Activated CD4-positive, alpha-beta memory T cell treated with anti-CD3 and anti-CD28 coated beads for 36 hours (primary cell): ENCODE data around the gene PDE2A. TPM values are rescaled to one million over a fixed set of nuclear protein-coding genes. Genes with fewer than 3 reads are reported as not detected.
A peak's percentile ranks its signal among the peaks of the same experiment; 100 is the strongest.

Experiments
- CTCF ChIA-PET: fragments of 350-600 bp; sonication (Branson Sonifier 250); formaldehyde crosslinking; loops from one replicate; lab custom pipeline; 2021; ENCODE audit warnings: antibody characterized with exemption, inconsistent platforms; lab: Charles Lee
- POLR2A ChIA-PET: fragments of 350-600 bp; sonication (Branson Sonifier 250); formaldehyde crosslinking; loops from one replicate; lab custom pipeline; 2021; ENCODE audit warnings: antibody characterized with exemption; lab: Charles Lee
- DNase-seq: peaks from one replicate; pipeline ENCODE4 v3.0.0-alpha.2; 2020
- H3K27ac Mint-ChIP-seq: one replicate; pipeline ENCODE4 v1.8.0; 2021; ENCODE audit warnings: mixed read lengths
- H3K27me3 Mint-ChIP-seq: one replicate; pipeline ENCODE4 v1.8.0; 2021; ENCODE audit warnings: mixed read lengths
- H3K36me3 Mint-ChIP-seq: one replicate; pipeline ENCODE4 v1.8.0; 2021; ENCODE audit warnings: mixed read lengths
- H3K4me1 Mint-ChIP-seq: one replicate; pipeline ENCODE4 v1.8.0; 2021; ENCODE audit warnings: low read depth, mixed read lengths
- H3K4me3 Mint-ChIP-seq: one replicate; pipeline ENCODE4 v1.8.0; 2021; ENCODE audit warnings: mild to moderate bottlenecking, mixed read lengths
- H3K9me3 Mint-ChIP-seq: one replicate; pipeline ENCODE4 v1.8.0; 2021; ENCODE audit warnings: mixed read lengths
- intact Hi-C: fragments of 100-400 bp; cut with micrococcal nuclease; formaldehyde crosslinking; loops from one replicate; pipeline ENCODE4 v1.15.1; 2023
- total RNA-seq, 2 experiments: library from RNA; stranded (reverse); gene quantifications; one replicate each; pipeline ENCODE4 v1.2.3, GENCODE V29; 2021

The PDE2A gene
- total RNA-seq, 2 experiments from 2014 or later, result 0.29 to 0.97 TPM

GRCh38 chr11:72692498-72693237 is 18.4 kb upstream of the PDE2A start:
- Mint-ChIP-seq H3K27ac (no peak overlapping the region), H3K4me3 (no peak overlapping the region), H3K9me3 (no peaks in the 10 kb centered on the region), H3K36me3 (peaks cover 15% of the 10 kb centered on the region), H3K4me1 (no peaks in the 10 kb centered on the region), H3K27me3 (no peaks in the 10 kb centered on the region)
- DNase-seq, result no peak
- intact Hi-C loops, result no loop called here
- ChIA-PET CTCF (interaction anchor here (1.5 kb wide), 1 partner anchor 9 kb away, joined by 5 read pairs; no protein-coding TSS in a partner anchor), POLR2A (no interaction called here)

- H3K27ac Mint-ChIP-seq, result no peak overlapping the region
- intact Hi-C loops, result no loop called here
- H3K9me3 Mint-ChIP-seq, result no peaks in the 10 kb centered on the region
- peaks cover 13% of the 10 kb centered on the region for H3K4me1 Mint-ChIP-seq
- no peak overlapping the region for H3K4me3 Mint-ChIP-seq
- H3K27me3 Mint-ChIP-seq, result no peaks in the 10 kb centered on the region
- ChIA-PET CTCF (no interaction called here), POLR2A (no interaction called here)
- DNase-seq, result no peak
- H3K36me3 Mint-ChIP-seq, result peaks cover 22% of the 10 kb centered on the region
These were observed 15.9 kb upstream of the PDE2A start for GRCh38 chr11:72690166-72690565.

- H3K9me3 Mint-ChIP-seq, result no peaks in the 10 kb centered on the region
- H3K27ac Mint-ChIP-seq, result no peak overlapping the region
- no peaks in the 10 kb centered on the region for H3K27me3 Mint-ChIP-seq
- CTCF ChIA-PET, result no interaction called here
- peaks cover 17% of the 10 kb centered on the region for H3K36me3 Mint-ChIP-seq
- H3K4me1 Mint-ChIP-seq, result peaks cover 17% of the 10 kb centered on the region
- no peak for DNase-seq
- no peak overlapping the region for H3K4me3 Mint-ChIP-seq
- POLR2A ChIA-PET, result no interaction called here
- intact Hi-C loops, result no loop called here
These were observed 14.7 kb upstream of the PDE2A start for GRCh38 chr11:72688929-72689328.

- Mint-ChIP-seq H3K4me1 (peaks cover 17% of the 10 kb centered on the region), H3K36me3 (peaks cover 20% of the 10 kb centered on the region), H3K27ac (no peak overlapping the region), H3K27me3 (no peaks in the 10 kb centered on the region), H3K4me3 (no peak overlapping the region), H3K9me3 (no peaks in the 10 kb centered on the region)
- DNase-seq, result no peak
- ChIA-PET POLR2A (no interaction called here), CTCF (no interaction called here)
- intact Hi-C loops, result no loop called here
These were observed 14.3 kb upstream of the PDE2A start for GRCh38 chr11:72688486-72688885.

GRCh38 chr11:72687326-72687725 is 13.1 kb upstream of the PDE2A start:
- Mint-ChIP-seq H3K9me3 (no peaks in the 10 kb centered on the region), H3K4me3 (no peak overlapping the region), H3K27me3 (no peaks in the 10 kb centered on the region), H3K36me3 (peaks cover 15% of the 10 kb centered on the region), H3K4me1 (peaks cover 17% of the 10 kb centered on the region), H3K27ac (no peak overlapping the region)
- ChIA-PET CTCF (no interaction called here), POLR2A (no interaction called here)
- no peak for DNase-seq
- intact Hi-C loops, result no loop called here

- Mint-ChIP-seq H3K27me3 (no peaks in the 10 kb centered on the region), H3K36me3 (peaks cover 15% of the 10 kb centered on the region)
- intact Hi-C loops, result no loop called here
These were observed 12.5 kb upstream of the PDE2A start for GRCh38 chr11:72686639-72687220.

GRCh38 chr11:72685560-72686480 is 11.6 kb upstream of the PDE2A start:
- Mint-ChIP-seq H3K27ac (peak overlapping the region; percentile 75), H3K4me3 (no peak overlapping the region), H3K27me3 (no peaks in the 10 kb centered on the region), H3K36me3 (peaks cover 15% of the 10 kb centered on the region), H3K9me3 (no peaks in the 10 kb centered on the region), H3K4me1 (peaks cover 17% of the 10 kb centered on the region)
- ChIA-PET POLR2A (interaction anchor here (1.1 kb wide), 1 partner anchor 17 kb away, joined by 4 read pairs; no protein-coding TSS in a partner anchor), CTCF (interaction anchor here (1.0 to 7.1 kb wide), 10 partner anchors 10 to 492 kb away, joined by 3 to 155 read pairs (median 12); partner anchors contain the start of genes PDE2A and STARD10)
- peak; percentile 83 for DNase-seq
- intact Hi-C loops, result no loop called here

More at GRCh38 chr11:72686639-72687220, 12.5 kb upstream of the PDE2A start:
- ChIA-PET POLR2A (interaction anchor here (1.1 kb wide), 1 partner anchor 18 kb away, joined by 4 read pairs; no protein-coding TSS in a partner anchor), CTCF (interaction anchor here (1.0 to 7.1 kb wide), 5 partner anchors 11 to 491 kb away, joined by 3 to 155 read pairs (median 22); partner anchors contain the start of genes PDE2A and STARD10)
- Mint-ChIP-seq H3K9me3 (no peaks in the 10 kb centered on the region), H3K4me1 (peaks cover 17% of the 10 kb centered on the region), H3K4me3 (no peak overlapping the region), H3K27ac (peak overlapping the region; percentile 75)
- DNase-seq, result no peak

- peaks cover 15% of the 10 kb centered on the region for H3K36me3 Mint-ChIP-seq
- POLR2A ChIA-PET, result interaction anchor here (0.6 to 1.4 kb wide), 5 partner anchors 16 to 685 kb away, joined by 3 to 5 read pairs (median 3); no protein-coding TSS in a partner anchor
- H3K4me3 Mint-ChIP-seq, result no peak overlapping the region
- peaks cover 17% of the 10 kb centered on the region for H3K4me1 Mint-ChIP-seq
- H3K9me3 Mint-ChIP-seq, result no peaks in the 10 kb centered on the region
- intact Hi-C loops, result loop anchor here (1.0 kb wide), 1 partner anchor 99 kb away; no protein-coding TSS in a partner anchor
- H3K27ac Mint-ChIP-seq, result no peak overlapping the region
- peak; percentile 63 for DNase-seq
- CTCF ChIA-PET, result interaction anchor here (0.5 to 7.1 kb wide), 51 partner anchors 7 to 493 kb away, joined by 3 to 155 read pairs (median 5); partner anchors contain the start of genes PDE2A and STARD10
- H3K27me3 Mint-ChIP-seq, result no peaks in the 10 kb centered on the region
These were observed 10.2 kb upstream of the PDE2A start for GRCh38 chr11:72684236-72684912.

- Mint-ChIP-seq H3K27ac (no peak overlapping the region), H3K4me3 (no peak overlapping the region), H3K36me3 (peaks cover 15% of the 10 kb centered on the region), H3K9me3 (no peaks in the 10 kb centered on the region), H3K4me1 (peaks cover 17% of the 10 kb centered on the region), H3K27me3 (peaks cover 4% of the 10 kb centered on the region)
- ChIA-PET POLR2A (interaction anchor here (0.8 to 1.4 kb wide), 2 partner anchors 32 to 40 kb away, joined by 3 to 5 read pairs; no protein-coding TSS in a partner anchor), CTCF (interaction anchor here (0.5 to 7.1 kb wide), 46 partner anchors 8 to 493 kb away, joined by 3 to 155 read pairs (median 5); partner anchors contain the start of genes PDE2A and STARD10)
- intact Hi-C loops, result loop anchor here (1.0 kb wide), 1 partner anchor 98 kb away; no protein-coding TSS in a partner anchor
- DNase-seq, result peak; percentile 79
These were observed 9.6 kb upstream of the PDE2A start for GRCh38 chr11:72683782-72684200.

GRCh38 chr11:72682858-72683243 is 8.6 kb upstream of the PDE2A start:
- ChIA-PET POLR2A (no interaction called here), CTCF (interaction anchor here (0.9 to 7.1 kb wide), 8 partner anchors 9 to 110 kb away, joined by 3 to 155 read pairs (median 6); partner anchors contain the start of gene STARD10)
- no peak overlapping the region for H3K27ac Mint-ChIP-seq
- no peaks in the 10 kb centered on the region for H3K9me3 Mint-ChIP-seq
- peaks cover 17% of the 10 kb centered on the region for H3K4me1 Mint-ChIP-seq
- peaks cover 12% of the 10 kb centered on the region for H3K27me3 Mint-ChIP-seq
- intact Hi-C loops, result no loop called here
- H3K36me3 Mint-ChIP-seq, result peaks cover 15% of the 10 kb centered on the region
- DNase-seq, result no peak
- H3K4me3 Mint-ChIP-seq, result no peak overlapping the region
